HG02763 (cell line): ENCODE results near the gene EPHA2.

Experiments used
- ATAC-seq: cut with Tn5 transposase; IDR thresholded peaks from one replicate; pipeline ENCODE4 v1.9.1; 2021; ENCODE audit warnings: mild to moderate bottlenecking, moderate library complexity; ENCODE audit not compliant: unreplicated experiment

Gene EPHA2

DNA sequence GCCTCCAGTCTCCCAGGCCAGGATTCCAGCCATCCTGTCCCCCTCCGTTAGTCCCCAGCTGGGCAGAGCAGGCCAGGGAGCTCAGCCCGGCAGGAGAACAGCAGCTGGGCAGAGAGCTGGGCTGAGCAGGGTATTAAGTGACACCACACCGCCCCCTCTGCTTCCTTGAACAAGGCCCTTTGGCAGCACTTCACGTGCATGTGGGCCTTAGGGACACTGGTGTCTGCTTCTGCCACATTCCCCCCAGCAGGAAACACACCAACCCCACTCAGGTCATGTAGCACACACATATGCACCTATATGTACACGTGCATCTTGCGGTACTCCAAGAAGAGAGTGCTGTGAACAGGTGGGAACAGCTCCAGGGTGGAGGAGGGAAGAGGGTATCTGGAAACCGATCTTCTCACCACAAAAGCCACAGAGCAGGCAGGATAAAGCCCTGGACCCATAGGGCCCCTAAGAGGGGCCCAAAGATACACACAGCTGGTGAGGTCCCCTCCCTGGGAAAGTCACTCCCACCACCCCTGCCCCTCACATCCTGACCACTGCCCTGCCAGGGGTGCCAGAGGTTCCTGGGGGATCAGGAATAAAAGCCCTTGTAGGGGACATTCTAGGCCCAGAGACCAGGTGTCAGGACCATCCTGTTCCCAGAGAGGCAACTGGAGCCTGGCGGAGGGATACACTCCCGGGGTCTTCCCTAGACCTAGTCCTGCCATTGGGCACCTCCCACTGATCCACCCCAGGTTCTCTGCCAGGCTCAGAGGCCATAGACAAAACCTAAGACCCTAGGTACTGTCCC is 4.5 kb downstream of the EPHA2 start:
- no peak for ATAC-seq

DNA sequence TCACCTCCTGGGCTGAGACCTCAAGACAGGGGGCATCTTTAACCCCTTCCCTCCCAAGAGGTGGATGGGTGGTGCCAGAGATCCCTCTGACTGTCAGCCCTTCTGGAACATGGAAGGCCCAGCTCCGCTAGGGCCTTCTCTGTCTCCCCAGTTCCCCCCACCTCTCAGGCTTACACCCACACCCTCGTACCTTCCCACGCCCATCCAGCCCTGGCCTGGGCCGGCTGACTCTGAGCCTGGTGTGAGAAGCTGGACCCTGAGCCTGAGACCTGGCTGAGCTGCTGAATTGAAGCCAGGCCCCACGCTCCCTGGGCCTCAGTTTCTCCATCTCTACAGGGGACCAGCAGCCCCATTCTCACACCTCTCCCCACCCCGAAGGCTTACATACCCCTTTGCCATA is 5.4 kb downstream of the EPHA2 start:
- no peak for ATAC-seq

DNA sequence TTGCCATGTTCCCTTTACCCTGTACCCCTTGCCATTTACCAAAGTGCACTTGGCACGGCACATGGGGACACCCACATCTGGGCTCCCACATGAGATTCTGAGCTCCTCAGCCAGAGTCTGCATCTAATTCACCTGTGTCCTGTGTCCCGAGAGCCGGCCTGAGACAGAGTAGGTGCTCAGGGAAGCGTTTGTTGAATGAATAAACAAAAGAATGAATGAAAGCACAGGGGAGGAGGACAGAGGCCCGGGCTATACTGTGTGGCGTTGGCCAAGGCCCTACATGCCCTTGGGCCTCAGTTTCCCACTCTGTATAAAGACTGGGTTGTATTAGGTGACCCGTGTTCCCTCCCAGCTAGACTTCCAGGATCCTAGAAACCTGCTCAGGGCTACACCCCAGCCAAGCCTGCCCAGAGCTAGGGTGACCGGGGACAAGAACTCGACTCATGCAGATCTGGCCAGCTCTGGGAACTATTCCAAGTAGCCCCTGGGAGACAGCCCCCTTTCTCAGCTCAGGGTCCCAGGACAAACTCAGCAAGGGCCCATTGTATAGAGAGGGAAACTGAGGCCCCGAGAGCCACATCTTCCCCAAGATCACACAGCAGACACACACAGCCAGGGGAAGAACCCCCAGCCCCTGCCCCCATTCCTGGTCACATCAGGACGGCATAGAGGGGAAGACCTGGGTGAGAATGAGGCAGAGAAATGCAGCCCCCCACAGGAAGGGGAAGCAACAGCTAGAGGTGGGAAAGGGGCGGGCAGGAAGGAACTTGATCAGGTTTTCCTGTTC is 6.0 kb downstream of the EPHA2 start:
- ATAC-seq: no peak

DNA sequence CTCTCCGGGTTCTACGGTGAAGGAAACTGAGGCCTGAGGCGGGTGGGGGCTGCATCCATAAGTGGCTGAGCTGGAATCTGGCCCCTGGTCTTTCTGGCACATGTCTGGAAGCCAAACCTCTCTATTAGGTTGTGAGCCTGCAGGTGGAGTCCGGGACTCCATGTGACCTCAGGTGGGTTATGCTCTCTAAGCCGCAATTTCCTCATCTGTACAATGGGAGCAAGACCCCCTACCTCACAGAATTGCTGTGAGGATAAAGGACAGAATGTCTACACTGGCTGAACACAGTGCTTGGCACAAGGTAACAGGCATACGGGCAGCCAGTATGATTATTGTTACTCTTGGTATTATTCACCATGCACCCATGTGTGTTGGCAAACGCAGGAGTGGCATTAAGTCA is 6.7 kb downstream of the EPHA2 start:
- no peak for ATAC-seq

DNA sequence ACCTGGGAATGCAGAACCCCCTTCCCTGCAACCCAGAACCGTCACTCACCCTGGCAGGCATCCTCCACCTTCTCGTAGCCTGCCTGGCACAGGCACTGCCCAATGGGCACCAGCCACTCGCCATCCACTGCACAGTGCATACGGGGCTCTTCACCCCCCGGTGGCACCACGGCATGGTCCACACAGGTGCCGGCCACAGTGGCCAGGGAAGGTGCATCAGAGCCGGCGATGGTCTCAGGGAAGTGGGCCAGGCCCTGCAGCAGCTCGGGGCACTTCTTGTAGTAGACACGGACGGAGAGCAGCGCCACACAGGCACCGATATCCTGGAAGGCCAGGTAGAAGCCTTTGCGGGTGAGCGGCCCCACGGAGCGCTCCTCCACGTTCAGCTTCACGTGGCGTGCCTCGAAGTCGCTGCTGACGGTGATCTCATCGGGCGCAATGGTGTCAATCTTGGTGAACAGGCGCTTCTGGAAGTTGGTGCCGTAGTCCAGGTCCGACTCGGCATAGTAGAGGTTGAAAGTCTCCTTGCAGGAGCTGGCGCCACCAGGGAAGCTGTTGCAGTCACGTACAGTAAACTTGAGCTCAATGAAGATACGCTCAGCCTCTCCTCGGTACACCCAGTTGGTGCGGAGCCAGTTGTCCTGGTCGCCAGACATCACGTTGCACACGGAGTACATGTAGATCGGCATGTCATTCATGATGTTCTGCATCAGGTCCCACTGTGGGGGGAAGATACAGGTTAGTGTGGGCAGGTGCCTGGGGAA is 7.4 kb downstream of the EPHA2 start:
- no peak for ATAC-seq

DNA sequence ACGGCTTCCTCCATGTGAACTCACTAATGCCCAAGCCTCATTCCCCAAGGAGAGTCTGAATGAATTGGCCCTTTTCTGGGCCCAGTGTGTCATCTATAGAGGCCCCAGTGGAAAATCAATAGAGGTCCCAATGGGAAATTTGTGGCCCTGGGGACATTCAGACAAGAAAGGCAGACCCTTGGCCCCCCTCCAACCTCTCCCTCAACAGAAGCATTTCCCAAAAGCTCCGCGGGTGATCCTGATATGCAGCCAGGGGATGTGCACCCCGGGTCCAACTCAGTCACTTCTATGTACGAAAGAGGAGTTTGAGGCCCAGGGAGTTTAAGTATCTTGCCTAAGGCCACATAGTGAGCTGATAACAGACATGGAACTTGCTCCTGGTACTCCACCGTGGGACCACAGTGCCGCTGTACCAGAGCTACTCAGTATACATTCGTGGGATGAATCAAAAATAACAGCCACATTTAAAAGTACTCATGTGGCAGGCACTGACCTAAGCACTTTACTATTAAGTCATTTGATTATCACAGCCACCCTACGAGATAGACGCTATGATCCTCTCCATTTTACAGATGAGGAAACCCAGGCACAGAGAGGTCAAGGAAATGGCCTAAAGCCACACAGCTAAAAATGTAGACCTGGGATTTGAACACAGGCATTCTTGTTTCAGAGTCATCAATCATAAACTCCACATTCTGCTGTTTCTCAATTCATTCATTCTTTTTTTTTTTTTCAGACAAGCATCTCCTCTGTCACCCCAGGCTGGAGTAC is 8.5 kb downstream of the EPHA2 start:
- ATAC-seq: no peak

DNA sequence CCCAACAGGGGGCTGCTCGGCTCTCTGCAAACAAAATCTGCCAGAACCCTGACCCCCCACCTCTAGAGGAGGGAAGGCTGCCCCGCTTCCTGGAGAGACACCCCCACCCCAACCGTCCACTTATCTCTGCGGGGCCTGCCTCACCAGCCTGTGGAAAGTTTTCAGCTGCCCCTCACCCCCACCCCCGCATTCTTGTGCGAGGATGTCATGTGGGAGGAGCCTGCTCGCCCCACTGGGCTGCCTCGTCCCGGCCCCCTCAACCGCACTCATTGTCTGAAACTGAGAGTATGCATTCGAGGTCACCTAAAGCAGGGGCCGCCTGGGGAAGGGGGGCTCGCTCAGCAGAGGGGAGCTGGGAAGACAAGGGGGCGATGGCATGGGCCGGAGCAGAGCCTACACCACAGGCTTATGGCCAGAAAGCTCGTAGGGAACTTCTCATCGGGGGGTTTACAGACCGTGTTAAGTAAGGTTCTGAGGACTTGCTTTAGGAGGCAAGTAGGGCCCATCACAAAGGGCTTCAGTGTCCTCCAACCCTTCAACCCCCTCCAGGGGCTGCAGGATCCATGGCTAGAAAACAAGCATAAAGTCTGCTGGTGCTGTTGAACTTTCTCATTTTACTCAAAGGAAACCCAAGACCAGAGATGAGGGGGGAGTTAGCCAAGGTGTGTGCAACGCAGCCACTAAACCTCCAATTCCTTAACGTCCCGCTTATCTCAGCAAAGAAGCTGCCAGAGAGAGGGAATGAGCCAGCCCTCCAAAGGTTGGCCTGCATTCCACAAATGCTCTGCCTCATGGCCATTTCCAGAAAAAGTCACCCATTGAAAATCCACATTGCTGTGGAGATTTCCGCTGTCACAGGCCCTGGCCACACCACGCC is 9.4 kb downstream of the EPHA2 start:
- no peak for ATAC-seq

DNA sequence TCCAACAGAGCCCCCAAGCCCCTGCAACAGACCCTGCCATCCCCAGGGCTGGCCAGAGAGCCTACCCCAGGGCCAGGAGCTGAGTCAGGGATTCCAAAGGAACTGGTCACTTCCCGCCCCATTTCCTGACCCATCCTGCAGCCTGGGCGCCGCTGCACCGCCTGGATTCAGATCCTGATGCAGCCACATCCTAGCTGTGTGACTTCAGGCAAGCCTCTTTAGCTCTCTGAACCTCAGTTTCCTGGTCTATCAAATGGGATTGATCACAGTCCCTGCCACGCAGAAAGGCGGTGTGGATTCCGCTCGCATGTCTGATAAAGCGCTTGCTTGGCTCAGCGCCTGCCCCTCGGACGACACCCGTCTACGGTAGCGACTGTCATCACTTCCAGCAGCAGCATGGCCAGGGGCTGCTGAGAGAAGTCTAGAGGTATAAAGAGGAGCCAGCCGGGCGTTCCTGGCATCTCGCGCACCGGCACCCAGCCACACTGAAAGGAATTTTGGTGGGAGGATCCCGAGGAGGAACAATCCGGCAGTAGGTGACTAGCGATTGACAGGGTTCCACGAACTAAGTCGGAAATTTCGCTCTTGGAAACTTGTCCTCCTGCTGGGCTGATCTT is 10.1 kb downstream of the EPHA2 start:
- no peak for ATAC-seq

DNA sequence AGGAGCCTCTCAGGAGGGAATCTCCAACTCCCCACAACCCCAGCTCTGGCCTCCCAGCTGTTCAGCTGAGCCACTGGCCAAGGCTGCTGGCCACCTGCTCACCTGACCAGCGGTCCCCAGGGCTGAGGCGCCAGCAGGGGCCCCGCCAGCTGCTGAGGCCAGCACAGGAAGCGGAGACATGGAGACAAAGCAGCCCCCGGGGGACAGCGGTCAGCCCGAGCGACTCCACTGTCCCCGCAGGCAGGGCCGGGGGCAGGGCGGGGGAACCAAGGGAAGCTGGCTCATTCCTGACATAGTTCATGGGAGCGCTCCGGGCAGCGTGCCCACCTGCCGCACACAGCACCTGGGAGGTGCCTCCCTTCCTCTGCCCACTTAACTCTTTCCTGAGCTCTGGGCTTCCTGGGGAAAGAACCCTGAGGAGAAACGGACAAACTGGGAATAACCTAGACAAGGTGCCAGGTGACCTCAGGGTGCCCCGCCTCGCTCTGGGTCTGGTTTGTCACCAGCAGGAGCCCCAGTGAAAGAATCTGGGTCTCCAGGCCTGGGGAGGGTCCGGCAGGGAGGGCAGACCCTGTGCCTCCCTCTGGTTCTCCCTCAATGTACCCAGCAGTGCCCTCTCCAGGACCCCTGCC is 10.7 kb downstream of the EPHA2 start:
- ATAC-seq: no peak

DNA sequence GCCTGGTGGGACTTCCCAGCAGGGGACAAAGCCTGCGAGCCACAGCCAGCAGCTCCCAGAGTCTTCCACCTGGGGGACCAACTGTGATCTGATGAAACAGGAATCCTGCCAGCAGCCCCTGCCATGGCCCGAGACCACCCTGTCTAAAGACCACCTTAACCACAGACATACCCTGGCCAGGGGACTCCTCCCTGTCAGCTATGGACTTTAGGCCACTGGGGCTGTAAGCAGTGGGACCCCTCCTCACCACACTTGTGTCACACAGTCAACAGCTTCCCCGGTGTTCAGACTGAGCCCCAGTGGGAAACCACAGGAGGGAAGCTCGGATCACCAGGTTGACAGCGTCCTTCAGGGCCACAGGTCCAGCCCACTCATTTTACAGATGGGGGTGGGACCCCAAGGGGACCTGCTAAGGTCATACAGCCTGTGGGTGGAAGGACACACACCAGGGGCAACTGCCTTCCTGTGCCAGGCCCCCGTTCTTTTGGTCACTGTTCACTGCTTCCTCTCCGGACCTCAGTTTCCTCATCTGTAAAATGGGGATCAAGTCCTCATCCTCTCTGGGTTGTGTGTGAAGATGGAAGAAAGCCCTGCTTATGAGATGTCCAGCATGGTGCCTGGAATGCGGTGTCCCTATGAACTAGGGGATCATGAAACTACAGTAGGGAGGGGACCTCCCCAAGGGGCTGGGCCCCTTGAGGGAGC is 11.4 kb downstream of the EPHA2 start:
- no peak for ATAC-seq

DNA sequence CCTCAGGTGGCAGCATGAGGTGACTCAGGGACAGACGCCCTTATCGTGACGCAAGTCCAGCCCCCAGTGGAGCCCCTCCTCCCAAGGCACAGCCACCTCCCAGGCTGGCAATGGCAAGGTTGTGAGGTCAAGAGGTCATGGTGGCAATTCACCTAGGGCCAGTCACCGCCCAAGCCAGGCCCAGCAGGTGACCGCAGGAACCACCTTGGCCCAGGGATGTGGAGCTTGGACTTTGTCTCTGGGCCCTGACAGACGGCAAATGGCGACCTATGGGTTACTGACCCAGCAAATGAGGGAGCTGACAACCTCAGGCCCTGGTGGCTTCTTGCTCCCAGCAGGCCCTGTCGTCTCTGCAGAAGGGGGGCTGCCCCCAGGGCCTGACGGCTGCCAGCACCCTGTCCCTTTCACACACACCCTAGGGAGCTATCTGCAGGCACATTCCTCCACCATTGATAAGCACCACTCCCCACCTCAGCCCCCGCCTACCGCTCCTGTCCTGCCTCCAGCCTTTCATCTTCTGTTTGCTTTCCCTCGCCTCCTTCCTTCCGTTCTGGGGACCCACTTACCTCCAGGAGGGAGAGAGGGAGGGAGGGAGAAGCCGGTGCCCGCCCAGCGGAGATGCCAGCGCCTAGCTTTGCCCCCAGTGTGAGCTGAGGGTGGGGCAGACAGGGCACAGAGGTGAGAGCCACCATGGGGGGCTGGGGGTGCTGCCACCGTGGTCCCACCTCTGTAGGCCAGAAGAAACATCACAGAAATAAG is 12.1 kb downstream of the EPHA2 start:
- no peak for ATAC-seq

DNA sequence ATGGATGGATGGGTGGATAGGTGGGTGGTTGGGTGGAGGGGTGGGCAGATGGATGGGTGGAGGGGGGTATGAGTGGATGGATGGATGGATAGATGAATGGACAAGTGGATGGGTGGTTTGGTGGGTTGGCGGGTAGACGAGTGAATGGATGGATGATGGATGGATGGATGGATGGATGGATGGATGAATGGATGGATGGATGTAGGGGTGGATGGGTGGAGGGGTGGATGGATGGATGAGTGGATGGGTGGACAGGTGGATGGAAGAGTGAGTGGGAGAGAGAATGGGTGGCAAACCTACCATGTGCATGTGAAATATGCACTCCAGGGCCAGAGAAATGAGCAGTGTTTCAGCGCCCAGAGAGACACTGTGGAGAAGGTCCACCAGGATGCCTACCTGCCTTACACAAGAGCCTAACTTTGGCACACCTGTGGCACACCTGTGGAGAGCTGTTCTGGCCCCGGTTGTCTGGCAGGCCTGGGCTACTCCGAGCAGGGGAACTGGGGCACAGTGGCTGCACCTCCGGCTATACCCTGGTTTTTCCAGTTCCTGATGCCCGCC is 12.8 kb downstream of the EPHA2 start:
- ATAC-seq: no peak

DNA sequence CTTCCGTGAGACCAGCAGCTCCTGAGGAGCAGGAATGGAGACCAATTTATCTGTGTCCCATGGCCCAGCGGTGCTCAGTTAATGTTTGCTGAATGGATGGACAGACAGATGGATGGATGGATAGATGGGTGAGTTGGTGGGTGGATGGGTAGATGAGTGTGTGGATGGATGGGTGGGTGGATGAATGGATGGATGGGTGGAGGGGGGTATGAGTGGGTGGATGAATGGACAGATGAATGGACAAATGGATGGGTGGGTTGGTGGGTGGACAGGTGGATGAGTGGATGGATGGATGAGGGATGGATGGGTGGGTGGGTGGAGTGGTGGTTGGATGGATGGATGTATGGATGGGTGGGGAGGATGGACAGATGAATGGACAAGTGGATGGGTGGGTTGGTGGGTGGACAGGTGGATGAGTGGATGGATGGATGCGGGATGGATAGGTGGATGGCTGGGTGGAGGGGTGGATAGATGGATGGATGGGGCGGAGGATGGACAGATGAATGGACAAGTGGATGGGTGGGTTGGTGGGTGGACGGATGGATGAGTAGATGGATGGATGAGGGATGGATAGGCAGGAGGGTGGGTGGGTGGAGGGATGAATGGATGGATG is 13.4 kb downstream of the EPHA2 start:
- ATAC-seq: no peak

DNA sequence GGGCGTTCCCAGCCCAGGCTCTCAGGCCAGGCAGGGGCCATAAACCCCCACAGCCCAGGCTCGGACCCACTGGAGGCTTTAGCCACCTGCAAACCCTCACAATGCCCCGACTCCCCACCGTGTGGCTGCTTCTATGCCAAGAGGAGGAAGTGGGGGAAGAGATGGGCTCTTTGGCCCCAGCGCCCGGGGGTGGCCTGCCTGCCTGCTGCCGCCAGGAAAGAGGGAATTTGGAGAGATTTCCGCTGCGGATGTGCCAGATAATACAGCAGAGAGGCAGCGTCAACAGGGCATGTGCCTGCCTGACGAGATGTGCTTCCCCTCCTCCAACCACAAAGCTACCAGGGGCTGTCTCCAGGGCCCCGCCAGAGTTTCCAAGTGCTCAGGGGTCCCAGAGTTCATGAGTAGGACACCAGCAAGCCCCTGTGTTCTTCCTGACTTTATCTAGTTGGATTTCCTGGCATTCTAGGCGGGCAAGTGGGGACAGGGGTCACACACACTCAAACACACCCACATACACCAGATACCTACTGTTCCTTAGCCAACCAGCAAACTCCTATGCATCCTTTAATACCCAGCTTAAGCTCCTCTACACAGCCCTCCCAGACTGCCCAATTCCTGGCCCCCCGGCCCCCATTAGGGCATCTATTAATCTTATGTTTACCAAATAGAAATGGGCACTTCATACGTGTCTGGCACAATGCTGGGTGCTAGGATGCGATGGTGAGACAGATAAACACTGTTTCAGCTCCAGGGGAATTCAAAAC is 14.1 kb downstream of the EPHA2 start:
- ATAC-seq: no peak

DNA sequence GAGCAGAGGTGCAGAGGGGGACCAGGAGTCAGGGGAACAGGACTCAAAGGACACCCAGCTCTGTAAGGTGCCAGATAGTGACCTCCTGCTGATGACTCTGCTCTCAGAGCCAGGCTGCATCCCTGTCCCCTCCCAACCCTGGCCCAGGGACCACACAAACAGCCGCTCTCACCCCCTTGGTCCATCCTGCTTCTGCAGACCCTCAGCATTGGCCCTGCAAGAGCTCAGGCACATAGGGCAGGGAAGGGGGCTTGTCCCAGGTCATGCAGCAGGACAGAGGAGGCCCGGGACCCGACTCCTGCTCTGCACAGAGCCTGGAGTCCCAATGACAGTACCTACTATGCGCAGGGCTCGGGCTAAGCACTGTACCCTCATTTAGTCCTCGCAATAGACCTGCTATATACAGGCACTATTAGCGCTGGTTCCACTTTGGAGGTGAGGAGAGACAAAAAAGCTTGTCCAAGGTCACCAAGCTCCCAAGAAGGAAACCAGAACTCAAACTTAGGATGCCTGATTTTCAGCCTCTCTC is 15.7 kb downstream of the EPHA2 start:
- no peak for ATAC-seq

DNA sequence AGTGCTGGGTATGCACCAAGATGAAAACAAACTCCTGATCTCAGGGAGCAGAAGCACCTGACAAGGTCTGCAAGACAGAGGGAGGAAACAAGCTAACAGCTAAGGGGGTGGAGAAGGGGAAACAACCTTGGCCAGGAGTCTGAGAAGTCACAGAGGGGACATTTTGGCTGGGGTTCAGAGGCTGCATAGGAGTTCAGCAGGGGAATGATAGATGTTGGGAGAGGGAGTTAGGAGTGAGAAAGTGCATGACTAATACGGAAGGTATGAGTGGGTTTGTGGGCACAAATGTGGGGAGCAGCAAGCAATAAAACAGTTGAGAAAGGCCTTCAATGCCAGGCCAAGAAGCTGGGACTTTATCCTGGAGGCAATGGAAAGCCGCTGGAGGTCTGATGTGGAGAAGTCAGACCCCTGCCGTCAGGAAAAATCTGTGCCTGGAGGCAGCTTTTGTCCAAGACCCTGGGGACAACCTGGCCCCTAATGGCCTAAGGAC is 16.4 kb downstream of the EPHA2 start:
- no peak for ATAC-seq
